BE2C (cell line): ENCODE data around the gene N4BP3.
A peak's percentile ranks its signal among the peaks of the same experiment; 100 is the strongest.
"Not testable (repeated sequence)": the region's sequence is repeated elsewhere in the genome, so short reads cannot be mapped to it uniquely, and the experiment has no call there.

Experiments
- DNase-seq: peaks from one replicate; pipeline ENCODE4 v3.0.0-alpha.2; 2020
- H3K27me3 ChIP-seq: fragments of 250-450 bp; sonication (Bioruptor Pico); 2 replicates; pipeline ENCODE4 v1.5.1; 2020; ENCODE audit warnings: mild to moderate bottlenecking
- H3K36me3 ChIP-seq: fragments of 250-450 bp; sonication (Bioruptor Pico); 2 replicates; pipeline ENCODE4 v1.5.1; 2020; ENCODE audit warnings: mild to moderate bottlenecking
- H3K4me1 ChIP-seq: fragments of 250-450 bp; sonication (Bioruptor Pico); 2 replicates; pipeline ENCODE4 v1.5.1; 2020
- H3K4me3 ChIP-seq: 2 replicates; pipeline ENCODE4 v1.5.1; 2011; ENCODE audit warnings: low read depth, low read length
- H3K9me3 ChIP-seq: fragments of 250-450 bp; sonication (Bioruptor Pico); 2 replicates; pipeline ENCODE4 v1.5.1; 2020
- CTCF ChIP-seq: IDR thresholded peaks from 2 replicates; pipeline ENCODE4 v1.5.1; 2012; ENCODE audit warnings: mild to moderate bottlenecking, low read depth, low read length

The N4BP3 gene

GRCh38 chr5:178080618-178081410 lies 32.5 kb upstream of the N4BP3 start:
- no peak for DNase-seq
- Histone ChIP-seq H3K4me3 (no peak overlapping the region), H3K4me1 (no peaks in the 10 kb centered on the region; the same call in 1 of the 2 replicates), H3K36me3 (no peaks in the 10 kb centered on the region), H3K9me3 (no peaks in the 10 kb centered on the region), H3K27me3 (no peaks in the 10 kb centered on the region)
- TF ChIP-seq CTCF: no peak

GRCh38 chr5:178081571-178082243 lies 31.6 kb upstream of the N4BP3 start:
- Histone ChIP-seq H3K4me3 (no peak overlapping the region), H3K4me1 (no peaks in the 10 kb centered on the region), H3K9me3 (no peaks in the 10 kb centered on the region), H3K27me3 (no peaks in the 10 kb centered on the region), H3K36me3 (no peaks in the 10 kb centered on the region)
- TF ChIP-seq CTCF: no peak
- DNase-seq: no peak

DNA sequence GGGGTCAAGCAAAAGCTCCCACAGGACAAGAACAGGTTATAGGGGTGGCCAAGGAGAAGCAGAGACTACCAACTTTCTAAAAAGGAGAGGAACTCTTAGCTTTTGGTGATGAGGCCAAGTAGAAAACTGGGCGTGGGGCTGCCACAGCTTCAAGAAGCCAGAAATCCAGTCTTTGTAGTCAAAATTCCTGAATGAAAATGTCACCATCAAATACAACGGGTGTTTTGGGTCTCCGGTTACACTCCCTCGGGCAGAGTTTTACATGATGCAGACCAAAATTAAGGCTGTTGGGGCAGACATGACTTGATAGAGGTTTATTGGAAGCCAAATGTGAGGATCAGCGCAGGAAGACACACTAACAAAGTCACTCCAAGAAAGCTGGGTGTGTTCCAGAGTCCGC lies 29.4 kb upstream of the N4BP3 start:
- Histone ChIP-seq H3K27me3 (no peaks in the 10 kb centered on the region), H3K4me1 (no peaks in the 10 kb centered on the region), H3K36me3 (no peaks in the 10 kb centered on the region), H3K9me3 (no peaks in the 10 kb centered on the region), H3K4me3 (no peak overlapping the region)
- TF ChIP-seq CTCF: no peak
- DNase-seq: no peak

- no peak for TF ChIP-seq CTCF
- no peaks in the 10 kb centered on the region for H3K9me3 ChIP-seq
- H3K36me3 ChIP-seq: no peaks in the 10 kb centered on the region
- no peaks in the 10 kb centered on the region for H3K27me3 ChIP-seq
- no peaks in the 10 kb centered on the region for H3K4me1 ChIP-seq
- DNase-seq: no peak
- H3K4me3 ChIP-seq: no peak overlapping the region
Observed at GRCh38 chr5:178085316-178085715, 28.0 kb upstream of the N4BP3 start.

DNA sequence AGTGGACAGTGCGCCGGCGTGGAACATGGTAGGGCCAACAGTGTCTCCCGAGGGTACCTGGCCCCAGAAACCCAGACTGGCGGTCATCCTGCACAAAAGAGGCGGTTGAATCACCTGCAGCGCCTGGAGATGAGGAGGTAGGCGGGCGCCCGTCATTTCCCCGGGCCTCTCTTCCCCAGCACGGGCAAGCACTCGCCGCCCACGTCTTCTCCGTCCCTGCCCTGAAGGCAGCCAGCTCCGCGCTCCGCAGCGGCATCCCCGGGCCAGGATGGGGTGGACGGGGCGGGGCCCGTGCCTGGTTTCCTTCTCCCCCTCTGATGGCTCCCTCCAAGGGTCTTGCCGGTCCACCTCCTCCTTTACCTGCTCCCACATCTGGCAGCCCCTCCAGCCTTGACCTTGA lies 27.1 kb upstream of the N4BP3 start:
- H3K4me1 ChIP-seq: no peaks in the 10 kb centered on the region
- no peak overlapping the region for H3K4me3 ChIP-seq
- peak; percentile 24 for DNase-seq
- H3K36me3 ChIP-seq: no peaks in the 10 kb centered on the region
- TF ChIP-seq CTCF: no peak
- H3K9me3 ChIP-seq: no peaks in the 10 kb centered on the region
- no peaks in the 10 kb centered on the region for H3K27me3 ChIP-seq

- H3K27me3 ChIP-seq, DNase-seq, H3K4me3 ChIP-seq, H3K36me3 ChIP-seq, H3K4me1 ChIP-seq, H3K9me3 ChIP-seq: not testable (repeated sequence)
Observed at GRCh38 chr5:178087199-178087598, 26.1 kb upstream of the N4BP3 start.
